GM12878 (cell line): ENCODE results near the gene RPRD1B. TPM values are rescaled to one million over a fixed set of nuclear protein-coding genes. Genes with fewer than 3 reads are reported as not detected.

Experiments used
- ATAC-seq: fragments of 200-7000 bp; cut with Tn5 transposase; 3 replicates; pipeline ENCODE4 v1.9.1; 2020; ENCODE audit warnings: mild to moderate bottlenecking, moderate library complexity
- BruUV-seq: library from RNA; stranded (reverse); fragments of 400-500 nt; replicated peaks from 2 replicates; lab custom pipeline; 2021; lab: Mats Ljungman, UMichigan
- CTCF ChIA-PET: fragments of 300-600 bp; sonication (Branson Sonifier 250); formaldehyde crosslinking; extraction: SDS; loops from one replicate; lab custom pipeline; 2021; ENCODE audit warnings: inconsistent platforms; lab: Yijun Ruan, JAX
- POLR2A ChIA-PET: fragments of 350-600 bp; formaldehyde crosslinking; extraction: SDS; loops from one replicate; lab custom pipeline; 2021; ENCODE audit warnings: inconsistent platforms; lab: Charles Lee
- RAD21 ChIA-PET: fragments of 300-600 bp; sonication (Branson Sonifier 250); formaldehyde crosslinking; loops from one replicate; lab custom pipeline; 2023; ENCODE audit warnings: antibody characterized with exemption; ENCODE audit not compliant: unreplicated experiment; lab: Charles Lee
- SMC1A ChIA-PET: fragments of 300-600 bp; sonication (Branson Sonifier 250); formaldehyde crosslinking; loops from one replicate; lab custom pipeline; 2023; ENCODE audit not compliant: unreplicated experiment, uncharacterized antibody; lab: Charles Lee
- DNase-seq: peaks from one replicate; pipeline ENCODE4 v3.0.0-alpha.2; 2011; ENCODE audit warnings: low read depth, low spot score
- FAIRE-seq: peaks from 3 replicates; lab custom pipeline; 2011; peaks lifted over from hg19 to GRCh38; lab: Jason Lieb, UNC
- H2AFZ ChIP-seq: 2 replicates; pipeline ENCODE4 v1.6.0; 2011; ENCODE audit warnings: low read depth, low read length, control low read depth; ENCODE audit not compliant: control insufficient read depth
- H3K27ac ChIP-seq: 2 replicates; pipeline ENCODE4 v1.5.1; 2011; ENCODE audit warnings: control low read depth; ENCODE audit not compliant: control insufficient read depth, insufficient read depth
- H3K27me3 ChIP-seq, 2 experiments: replicated peaks in 1 of 2; 2 replicates each; pipeline versions ENCODE4 v1.6.0 to v1.6.1; 2011; ENCODE audit warnings: low read length in 1 of 2; ENCODE audit not compliant: control insufficient read depth in 2 of 2, insufficient read depth in 2 of 2
- H3K36me3 ChIP-seq, 2 experiments: 2 replicates each; pipeline ENCODE4 v1.5.1; 2011; ENCODE audit warnings: low read length in 1 of 2; ENCODE audit not compliant: control insufficient read depth in 2 of 2, insufficient read depth in 2 of 2
- H3K4me1 ChIP-seq: 2 replicates; pipeline ENCODE4 v1.6.1; 2011; ENCODE audit warnings: mild to moderate bottlenecking, low read length, moderate library complexity, mixed read lengths; ENCODE audit not compliant: control insufficient read depth, insufficient read depth
- H3K4me2 ChIP-seq: 2 replicates; pipeline ENCODE4 v1.6.0; 2011; ENCODE audit warnings: control low read depth; ENCODE audit not compliant: control insufficient read depth, insufficient read depth
- H3K4me3 ChIP-seq: fragments of 200-600 bp; sonication (generic); 2 replicates; pipeline ENCODE4 v1.5.1; 2016
- H3K79me2 ChIP-seq: 2 replicates; pipeline ENCODE4 v1.6.0; 2011; ENCODE audit warnings: low read length; ENCODE audit not compliant: control insufficient read depth, insufficient read depth
- H3K9ac ChIP-seq: 2 replicates; pipeline ENCODE4 v1.8.0; 2011; ENCODE audit warnings: low read length, control low read depth, mixed read lengths; ENCODE audit not compliant: control insufficient read depth, insufficient read depth
- H3K9me3 ChIP-seq: replicated peaks from 3 replicates; pipeline ENCODE4 v1.5.1; 2011; ENCODE audit warnings: mild to moderate bottlenecking, low read length; ENCODE audit not compliant: control insufficient read depth, insufficient read depth
- H4K20me1 ChIP-seq: 2 replicates; pipeline ENCODE4 v1.6.0; 2011; ENCODE audit not compliant: control insufficient read depth, insufficient read depth
- CEBPZ ChIP-seq: fragments of 150-350 bp; IDR thresholded peaks from 2 replicates; pipeline ENCODE4 v1.6.1; 2016; ENCODE audit warnings: low read depth, low read length
- NFYB ChIP-seq: IDR thresholded peaks from 2 replicates; pipeline ENCODE4 v1.6.1; 2011; ENCODE audit warnings: low read depth, mild to moderate bottlenecking, low read length, improper control_type of control experiment, moderate library complexity; ENCODE audit not compliant: insufficient read depth
- PML ChIP-seq: IDR thresholded peaks from 2 replicates; pipeline ENCODE4 v1.6.1; 2012; ENCODE audit warnings: low read length, inconsistent platforms
- SMAD1 ChIP-seq: fragments of 450-650 bp; IDR thresholded peaks from 2 replicates; pipeline ENCODE4 v1.6.1; 2018; ENCODE audit warnings: mild to moderate bottlenecking, low read depth; ENCODE audit not compliant: partially characterized antibody
- ZNF217 ChIP-seq: fragments of 450-650 bp; IDR thresholded peaks from 2 replicates; pipeline ENCODE4 v1.6.1; 2017; ENCODE audit warnings: antibody characterized with exemption, mild to moderate bottlenecking
- WGBS: methylation state at CpG from one replicate; pipeline ENCODE4 v1.1.6; 2016; ENCODE audit warnings: low lambda C conversion rate; ENCODE audit not compliant: insufficient replicate concordance, insufficient coverage; ENCODE audit errors: missing lambda C conversion rate; 5-methylcytosine and 5-hydroxymethylcytosine counted together
- in situ Hi-C: fragments of 300-500 bp; cut with MboI; formaldehyde crosslinking; loops from 9 replicates; pipeline ENCODE4 v1.14.3; 2018; ENCODE audit warnings: mixed read lengths
- intact Hi-C: fragments of 100-400 bp; cut with micrococcal nuclease; formaldehyde crosslinking; loops from one replicate; pipeline ENCODE4 v1.14.2; 2022; ENCODE audit not compliant: unreplicated experiment
- polyA plus RNA-seq, 11 experiments: library from polyadenylated mRNA; depleted of rRNA in 4 of 11; unstranded in 6 of 11; stranded (reverse) in 5 of 11; fragments of >200 nt; fragmentation: Nextera tagmentation in 4 of 11; fragmentation: Illumina TruSeq in 1 of 11; extraction: Ambion mirVana in 4 of 11; extraction: Trizol in 1 of 11; gene quantifications; 1 replicate in 1 of 11; 2 replicates in 10 of 11; pipeline versions ENCODE4 v1.2.1 to v1.2.3, GENCODE V29; 2011 to 2016; ENCODE audit warnings: inconsistent platforms in 2 of 11, missing spikeins in 2 of 11, low read depth in 1 of 11
- total RNA-seq, 4 experiments: library from RNA; depleted of rRNA in 3 of 4; stranded (reverse); fragments of >200 nt in 3 of 4; fragmentation: Illumina TruSeq in 1 of 4; extraction: Trizol in 1 of 4; gene quantifications; 2 replicates each; pipeline versions ENCODE4 v1.2.1 to v1.2.3, GENCODE V29; 2013 to 2021

The RPRD1B gene
- total and polyA plus RNA-seq, 10 of the 15 experiments (the other 5 are each of a cell fraction or from before 2014, with no cell fraction given): 5.2 to 40.2 (median 30.0) TPM

GRCh38 chr20:38127920-38128528, 94.5 kb downstream of the RPRD1B start:
- CTCF ChIA-PET: no interaction called here
- H3K27ac ChIP-seq: no peak overlapping the region
- POLR2A ChIA-PET: no interaction called here
- TF ChIP-seq ZNF217 (no peak), SMAD1 (no peak), PML (no peak), NFYB (no peak), CEBPZ (no peak)
- 57% methylated on average over 9 of the region's 9 CpGs for WGBS
- no peak for DNase-seq
- H3K4me3 ChIP-seq: no peak overlapping the region
- no peaks in the 10 kb centered on the region for H3K9me3 ChIP-seq
- no peak for FAIRE-seq
- SMC1A ChIA-PET: interaction anchor here (1.0 to 1.2 kb wide), 2 partner anchors 9 to 15 kb away, joined by 3 to 5 read pairs; no protein-coding TSS in a partner anchor
- no peak overlapping the region for H2AFZ ChIP-seq
- H3K9ac ChIP-seq: no peak overlapping the region
- H3K36me3 ChIP-seq: no peaks in the 10 kb centered on the region
- intact Hi-C loops (no loop called here), in situ Hi-C loops (no loop called here)
- RAD21 ChIA-PET: no interaction called here
- no peaks in the 10 kb centered on the region for H3K27me3 ChIP-seq
- H3K79me2 ChIP-seq: no peaks in the 10 kb centered on the region
- no peak overlapping the region for H3K4me2 ChIP-seq
- H3K4me1 ChIP-seq: peaks cover 4% of the 10 kb centered on the region
- no TSS peak for BruUV-seq
- ATAC-seq: no peak
- H4K20me1 ChIP-seq: no peaks in the 10 kb centered on the region
